ENCODE data around the gene CD79B. TPM values are rescaled to one million over a fixed set of nuclear protein-coding genes. Genes with fewer than 3 reads are reported as not detected.

CD79B gene
- total and polyA plus RNA-seq, 2 of the 8 experiments (the other 6 are each of a cell fraction or from before 2014, with no cell fraction given) = 1.5 to 3.9 TPM

DNA sequence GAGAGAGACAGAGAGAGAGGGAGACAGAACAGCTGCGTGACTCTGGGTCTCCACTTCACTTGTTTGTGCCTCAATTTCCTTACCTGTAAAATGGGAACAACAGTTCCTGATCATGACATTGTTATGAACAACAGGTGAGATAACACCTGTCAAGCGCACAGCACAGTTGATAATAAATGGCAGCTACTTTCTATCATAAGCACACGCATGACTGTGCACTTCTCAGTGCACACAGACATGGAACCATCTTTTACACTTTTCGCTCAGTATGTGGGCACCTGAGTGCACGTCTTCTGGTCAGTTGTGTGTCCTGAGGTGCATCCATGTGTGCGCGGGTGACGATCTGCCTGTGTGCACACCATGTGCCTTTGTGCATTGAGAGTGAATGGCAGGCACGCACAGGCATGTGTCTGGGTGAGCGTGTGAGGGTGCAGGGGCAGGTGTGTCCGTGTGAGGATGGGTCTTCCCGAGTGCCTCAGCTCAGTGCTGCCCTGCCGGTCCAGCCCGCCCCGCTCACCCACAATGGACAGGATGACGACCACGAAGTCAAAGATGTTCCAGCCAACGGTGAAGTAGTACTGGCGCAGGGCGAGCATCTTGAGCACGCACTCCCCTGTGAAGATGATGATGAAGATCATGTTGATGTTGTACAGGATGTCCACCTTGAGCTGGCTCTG, 10.3 kb upstream of the CD79B start (continued):
- TF ChIP-seq, protein P1, sequence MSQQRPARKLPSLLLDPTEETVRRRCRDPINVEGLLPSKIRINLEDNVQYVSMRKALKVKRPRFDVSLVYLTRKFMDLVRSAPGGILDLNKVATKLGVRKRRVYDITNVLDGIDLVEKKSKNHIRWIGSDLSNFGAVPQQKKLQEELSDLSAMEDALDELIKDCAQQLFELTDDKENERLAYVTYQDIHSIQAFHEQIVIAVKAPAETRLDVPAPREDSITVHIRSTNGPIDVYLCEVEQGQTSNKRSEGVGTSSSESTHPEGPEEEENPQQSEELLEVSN (IDR thresholded peaks at IDR 0.05) = no peak
- TF ChIP-seq TAF7 (optimal IDR thresholded peaks at IDR 0.05; ENCODE audit: borderline replicate concordance, low read depth, low read length) = no peak
